Lower leg skin (tissue), 3 donors: ENCODE measurements around the gene PSMA7.

Experiments
- POLR2A ChIP-seq, 2 donors: fragments of 450-650 bp; IDR thresholded peaks; one replicate each; pipeline ENCODE4 v1.6.1; 2016 to 2017; ENCODE audit warnings: antibody characterized with exemption in 2 of 2, mild to moderate bottlenecking in 1 of 2, moderate library complexity in 1 of 2
- TF ChIP-seq, protein P1 (sequence below), 3 donors: fragments of 450-650 bp; IDR thresholded peaks; one replicate each; pipeline ENCODE4 v1.5.1; 2016; ENCODE audit warnings: antibody characterized with exemption in 3 of 3, mild to moderate bottlenecking in 3 of 3, moderate library complexity in 2 of 3

DNA sequence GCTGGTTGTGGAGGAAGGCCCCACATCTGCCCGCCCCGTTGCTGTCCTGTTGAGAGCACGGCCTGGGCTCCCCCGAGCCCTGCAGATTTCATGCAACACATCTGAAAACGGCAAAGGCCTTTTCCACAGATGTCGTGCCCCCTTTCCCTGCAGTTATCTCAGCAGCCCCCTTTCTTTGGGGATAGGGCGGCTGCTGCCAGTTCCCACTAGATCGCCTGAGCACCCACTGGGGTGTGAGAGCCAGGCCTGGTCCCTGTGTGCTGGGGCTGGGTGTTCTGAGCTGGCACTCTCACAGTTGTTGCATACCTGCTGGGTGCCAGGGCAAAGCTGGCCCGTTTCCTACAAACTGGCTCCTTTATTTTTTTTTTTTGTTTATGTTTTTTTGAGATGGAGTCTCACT is 27.3 kb upstream of the PSMA7 start:
- TF ChIP-seq, protein P1, sequence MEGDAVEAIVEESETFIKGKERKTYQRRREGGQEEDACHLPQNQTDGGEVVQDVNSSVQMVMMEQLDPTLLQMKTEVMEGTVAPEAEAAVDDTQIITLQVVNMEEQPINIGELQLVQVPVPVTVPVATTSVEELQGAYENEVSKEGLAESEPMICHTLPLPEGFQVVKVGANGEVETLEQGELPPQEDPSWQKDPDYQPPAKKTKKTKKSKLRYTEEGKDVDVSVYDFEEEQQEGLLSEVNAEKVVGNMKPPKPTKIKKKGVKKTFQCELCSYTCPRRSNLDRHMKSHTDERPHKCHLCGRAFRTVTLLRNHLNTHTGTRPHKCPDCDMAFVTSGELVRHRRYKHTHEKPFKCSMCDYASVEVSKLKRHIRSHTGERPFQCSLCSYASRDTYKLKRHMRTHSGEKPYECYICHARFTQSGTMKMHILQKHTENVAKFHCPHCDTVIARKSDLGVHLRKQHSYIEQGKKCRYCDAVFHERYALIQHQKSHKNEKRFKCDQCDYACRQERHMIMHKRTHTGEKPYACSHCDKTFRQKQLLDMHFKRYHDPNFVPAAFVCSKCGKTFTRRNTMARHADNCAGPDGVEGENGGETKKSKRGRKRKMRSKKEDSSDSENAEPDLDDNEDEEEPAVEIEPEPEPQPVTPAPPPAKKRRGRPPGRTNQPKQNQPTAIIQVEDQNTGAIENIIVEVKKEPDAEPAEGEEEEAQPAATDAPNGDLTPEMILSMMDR (IDR thresholded peaks at IDR 0.05): no peak
- TF ChIP-seq POLR2A (IDR thresholded peaks at IDR 0.05): no peak
